ENCODE results near the gene SUSD3.

The SUSD3 gene

DNA sequence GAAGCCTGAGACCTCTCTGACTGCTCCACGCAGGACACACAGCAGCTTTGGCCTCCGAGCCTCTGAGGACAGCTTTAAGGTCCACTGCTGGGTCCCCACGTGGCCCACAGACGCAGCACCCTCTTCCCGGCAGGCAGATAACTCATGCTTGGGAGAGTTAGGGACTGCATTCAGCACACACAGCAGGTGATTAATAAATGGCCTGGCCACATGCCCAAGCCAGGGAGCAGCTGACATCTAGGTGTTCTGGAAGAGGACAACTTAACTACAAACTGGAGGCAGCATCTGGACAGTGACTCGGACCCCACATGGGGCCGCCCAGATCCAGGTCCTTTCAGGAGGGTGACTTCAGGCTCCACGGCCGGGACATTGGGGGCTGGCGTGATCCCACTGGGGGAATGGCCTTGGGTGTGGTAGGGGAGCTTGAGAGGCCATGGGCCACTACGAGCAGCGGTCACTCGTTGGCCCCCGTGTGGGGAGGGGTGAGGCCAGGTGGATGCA lies 64.3 kb downstream of the SUSD3 start:
- Histone ChIP-seq H3K27me3 (ENCODE audit: control insufficient read depth, low read length) (no peaks in the 10 kb centered on the region), H3K27ac (ENCODE audit: low read depth, low read length) (no peak overlapping the region)

DNA sequence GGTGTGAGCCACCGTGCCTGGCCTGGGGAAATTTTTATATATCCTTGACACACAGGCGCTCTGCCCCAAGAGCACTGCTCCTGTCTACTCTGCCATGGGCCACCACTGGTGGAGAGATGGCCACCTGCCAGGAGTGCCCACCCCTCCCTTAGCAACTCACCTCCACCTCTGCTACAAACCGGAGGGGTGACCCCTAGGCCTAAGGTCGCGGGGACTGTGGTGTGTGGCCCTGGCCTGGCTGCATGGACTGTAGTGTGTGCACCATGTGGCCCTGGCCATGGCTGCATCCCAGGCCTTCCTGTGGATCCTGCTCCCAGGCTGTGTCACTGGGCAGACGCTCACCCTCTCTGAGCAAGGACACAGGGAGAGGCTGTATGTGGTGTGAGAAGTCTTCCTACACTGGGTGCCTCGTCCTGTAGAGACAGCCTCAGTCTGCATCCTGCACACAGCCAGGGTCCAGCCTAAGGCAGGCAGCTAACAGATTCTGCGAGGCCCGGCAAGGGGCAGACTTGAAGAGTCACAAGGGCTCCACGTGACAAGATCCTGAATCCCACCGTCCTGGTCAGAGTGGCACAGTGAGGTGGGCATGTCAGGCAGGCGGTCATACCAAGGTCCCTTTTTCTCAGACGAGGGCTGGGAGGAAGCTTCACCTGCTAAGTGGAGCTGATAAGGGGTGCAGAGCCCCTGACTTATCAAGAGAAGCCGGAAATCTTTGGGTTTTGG lies 65.2 kb downstream of the SUSD3 start:
- Histone ChIP-seq H3K36me3 (ENCODE audit: control insufficient read depth, low read length) (no peaks in the 10 kb centered on the region; the same call in 1 of the 2 replicates), H3K4me3 (ENCODE audit: low read length) (no peak overlapping the region), H3K79me2 (ENCODE audit: control insufficient read depth, low read length) (no peaks in the 10 kb centered on the region), H3K27me3 (ENCODE audit: control insufficient read depth, low read length) (no peaks in the 10 kb centered on the region), H3K4me1 (ENCODE audit: control insufficient read depth, low read length) (peaks cover 25% of the 10 kb centered on the region), H3F3A (ENCODE audit: control insufficient read depth, insufficient read depth) (peaks cover 4% of the 10 kb centered on the region; the same call in 1 of the 2 replicates), H3K9me2 (replicated peaks; ENCODE audit: control insufficient read depth, low read length) (no peaks in the 10 kb centered on the region), H3K9me3 (ENCODE audit: control insufficient read depth, insufficient read depth, low read length) (no peaks in the 10 kb centered on the region), H3K27ac (ENCODE audit: low read depth, low read length) (no peak overlapping the region), H4K20me1 (ENCODE audit: control insufficient read depth, insufficient read depth, low read depth, low read length) (no peaks in the 10 kb centered on the region), H3K4me2 (ENCODE audit: low read length) (no peak overlapping the region)
- TF ChIP-seq, protein P1, sequence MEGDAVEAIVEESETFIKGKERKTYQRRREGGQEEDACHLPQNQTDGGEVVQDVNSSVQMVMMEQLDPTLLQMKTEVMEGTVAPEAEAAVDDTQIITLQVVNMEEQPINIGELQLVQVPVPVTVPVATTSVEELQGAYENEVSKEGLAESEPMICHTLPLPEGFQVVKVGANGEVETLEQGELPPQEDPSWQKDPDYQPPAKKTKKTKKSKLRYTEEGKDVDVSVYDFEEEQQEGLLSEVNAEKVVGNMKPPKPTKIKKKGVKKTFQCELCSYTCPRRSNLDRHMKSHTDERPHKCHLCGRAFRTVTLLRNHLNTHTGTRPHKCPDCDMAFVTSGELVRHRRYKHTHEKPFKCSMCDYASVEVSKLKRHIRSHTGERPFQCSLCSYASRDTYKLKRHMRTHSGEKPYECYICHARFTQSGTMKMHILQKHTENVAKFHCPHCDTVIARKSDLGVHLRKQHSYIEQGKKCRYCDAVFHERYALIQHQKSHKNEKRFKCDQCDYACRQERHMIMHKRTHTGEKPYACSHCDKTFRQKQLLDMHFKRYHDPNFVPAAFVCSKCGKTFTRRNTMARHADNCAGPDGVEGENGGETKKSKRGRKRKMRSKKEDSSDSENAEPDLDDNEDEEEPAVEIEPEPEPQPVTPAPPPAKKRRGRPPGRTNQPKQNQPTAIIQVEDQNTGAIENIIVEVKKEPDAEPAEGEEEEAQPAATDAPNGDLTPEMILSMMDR (IDR thresholded peaks at IDR 0.05; ENCODE audit: low read depth, low read length, poor library complexity, severe bottlenecking): no peak
- no peak for TF ChIP-seq EZH2phosphoT487 (IDR thresholded peaks at IDR 0.05; ENCODE audit: borderline replicate concordance, low read length)

More for the DNA sequence above, 64.3 kb downstream of the SUSD3 start:
- H3K9me3 ChIP-seq (ENCODE audit: control insufficient read depth, insufficient read depth, low read length): no peaks in the 10 kb centered on the region
- H4K20me1 ChIP-seq (ENCODE audit: control insufficient read depth, insufficient read depth, low read depth, low read length): no peaks in the 10 kb centered on the region
- no peaks in the 10 kb centered on the region for H3K79me2 ChIP-seq (ENCODE audit: control insufficient read depth, low read length)
- TF ChIP-seq, protein P1 (IDR thresholded peaks at IDR 0.05; ENCODE audit: low read depth, low read length, poor library complexity, severe bottlenecking): no peak
- TF ChIP-seq EZH2phosphoT487 (IDR thresholded peaks at IDR 0.05; ENCODE audit: borderline replicate concordance, low read length): no peak
- no peak overlapping the region for H3K4me3 ChIP-seq (ENCODE audit: low read length)
- peaks cover 10% of the 10 kb centered on the region; the same call in 1 of the 2 replicates for H3F3A ChIP-seq (ENCODE audit: control insufficient read depth, insufficient read depth)
- H3K4me1 ChIP-seq (ENCODE audit: control insufficient read depth, low read length): peaks cover 25% of the 10 kb centered on the region
- H3K36me3 ChIP-seq (ENCODE audit: control insufficient read depth, low read length): no peaks in the 10 kb centered on the region; the same call in 1 of the 2 replicates
- no peaks in the 10 kb centered on the region for H3K9me2 ChIP-seq (replicated peaks; ENCODE audit: control insufficient read depth, low read length)
- H3K4me2 ChIP-seq (ENCODE audit: low read length): no peak overlapping the region

DNA sequence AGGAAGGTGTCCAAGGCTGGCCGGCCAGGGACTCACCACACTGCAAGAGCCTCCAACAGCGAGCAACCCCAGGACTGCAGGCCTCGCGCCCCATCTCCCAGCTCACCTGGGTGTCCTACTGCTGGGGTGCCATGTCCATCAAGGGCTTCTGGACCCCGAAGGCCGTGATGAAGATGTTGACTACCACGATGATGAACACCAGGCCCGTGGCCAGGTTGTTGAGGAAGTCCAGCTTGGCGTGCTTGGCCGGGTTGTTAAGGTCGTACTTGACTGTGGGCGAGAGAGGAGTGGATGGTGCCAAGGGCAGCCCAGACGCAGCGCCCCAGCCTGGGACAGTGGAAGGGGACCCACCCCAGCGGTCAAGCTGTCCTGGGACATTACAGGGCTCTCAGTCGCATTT lies 66.3 kb downstream of the SUSD3 start:
- Histone ChIP-seq H3K27ac (ENCODE audit: low read depth, low read length) (no peak overlapping the region), H3K9me2 (replicated peaks; ENCODE audit: control insufficient read depth, low read length) (no peaks in the 10 kb centered on the region), H3K4me3 (ENCODE audit: low read length) (no peak overlapping the region), H3K9me3 (ENCODE audit: control insufficient read depth, insufficient read depth, low read length) (no peaks in the 10 kb centered on the region), H3K27me3 (ENCODE audit: control insufficient read depth, low read length) (no peaks in the 10 kb centered on the region), H3K4me2 (ENCODE audit: low read length) (no peak overlapping the region), H4K20me1 (ENCODE audit: control insufficient read depth, insufficient read depth, low read depth, low read length) (no peaks in the 10 kb centered on the region), H3K79me2 (ENCODE audit: control insufficient read depth, low read length) (no peaks in the 10 kb centered on the region), H3K4me1 (ENCODE audit: control insufficient read depth, low read length) (peaks cover 16% of the 10 kb centered on the region), H3F3A (ENCODE audit: control insufficient read depth, insufficient read depth) (peaks cover 4% of the 10 kb centered on the region; the same call in 1 of the 2 replicates), H3K36me3 (ENCODE audit: control insufficient read depth, low read length) (no peaks in the 10 kb centered on the region; the same call in 1 of the 2 replicates)
- no peak for TF ChIP-seq EZH2phosphoT487 (IDR thresholded peaks at IDR 0.05; ENCODE audit: borderline replicate concordance, low read length)
- TF ChIP-seq, protein P1 (IDR thresholded peaks at IDR 0.05; ENCODE audit: low read depth, low read length, poor library complexity, severe bottlenecking): no peak
